A549 (cell line): ENCODE data around the gene HRH2. TPM values are rescaled to one million over a fixed set of nuclear protein-coding genes. Genes with fewer than 3 reads are reported as not detected.

Experiments
- ATAC-seq, 2 experiments: fragments of 200-7000 bp in 1 of 2; fragments of >200 bp in 1 of 2; cut with Nextera tagmentation in 1 of 2; cut with Tn5 transposase in 1 of 2; 3 replicates each; pipeline versions ENCODE4 v1.8.0 to v1.9.1; 2018 to 2020; ENCODE audit warnings: mild to moderate bottlenecking in 1 of 2, moderate library complexity in 1 of 2
- CTCF ChIA-PET: fragments of 300-600 bp; sonication (Branson Sonifier 250); formaldehyde crosslinking; extraction: SDS; loops from one replicate; lab custom pipeline; 2021; ENCODE audit warnings: antibody characterized with exemption, inconsistent platforms; lab: Yijun Ruan, JAX
- POLR2A ChIA-PET: fragments of 350-600 bp; formaldehyde crosslinking; extraction: SDS; loops from one replicate; lab custom pipeline; 2021; ENCODE audit warnings: antibody characterized with exemption, inconsistent platforms; lab: Yijun Ruan, JAX
- DNase-seq, 2 experiments: peaks; one replicate each; pipeline versions ENCODE4 v3.0.0 to v3.0.0-alpha.2; 2011 to 2016; ENCODE audit warnings: low read depth in 1 of 2, low spot score in 1 of 2
- FAIRE-seq: peaks from 2 replicates; lab custom pipeline; 2011; peaks lifted over from hg19 to GRCh38; lab: Jason Lieb, UNC
- H3K27ac ChIP-seq, 2 experiments: fragments of >200 bp; sonication (Bioruptor Twin); formaldehyde crosslinking; 3 replicates each; pipeline ENCODE4 v1.5.1; 2016 to 2017
- H3K4me1 ChIP-seq: fragments of >200 bp; sonication (Bioruptor Twin); formaldehyde crosslinking; 3 replicates; pipeline ENCODE4 v1.6.1; 2016
- H3K4me2 ChIP-seq: fragments of >200 bp; sonication (Bioruptor Twin); formaldehyde crosslinking; 3 replicates; pipeline ENCODE4 v1.6.1; 2016
- H3K4me3 ChIP-seq: fragments of >200 bp; sonication (Bioruptor Twin); formaldehyde crosslinking; 3 replicates; pipeline ENCODE4 v1.5.1; 2016
- H3K9me3 ChIP-seq: fragments of >200 bp; sonication (Bioruptor Twin); formaldehyde crosslinking; 3 replicates; pipeline ENCODE4 v1.6.1; 2016
- ATOH8 ChIP-seq: fragments of 250-450 bp; sonication (Bioruptor Pico); IDR thresholded peaks from 2 replicates; pipeline ENCODE4 v1.5.0; 2020; ENCODE audit warnings: low read depth, mild to moderate bottlenecking, moderate library complexity
- CBX2 ChIP-seq: fragments of 200-600 bp; sonication (generic); IDR thresholded peaks from 2 replicates; pipeline ENCODE4 v1.6.1; 2016; ENCODE audit warnings: low read depth, mild to moderate bottlenecking, borderline replicate concordance
- EHF ChIP-seq: fragments of 250-450 bp; sonication (Bioruptor Pico); IDR thresholded peaks from 2 replicates; pipeline ENCODE4 v1.5.0; 2020; ENCODE audit warnings: mild to moderate bottlenecking
- EHMT2 ChIP-seq: fragments of 200-600 bp; sonication (generic); IDR thresholded peaks from 2 replicates; pipeline ENCODE4 v1.6.1; 2016; ENCODE audit warnings: antibody characterized with exemption, low read depth, mild to moderate bottlenecking, moderate library complexity
- EP300 ChIP-seq, 2 experiments: fragments of >200 bp; sonication (Bioruptor Twin); formaldehyde crosslinking; IDR thresholded peaks; 2 replicates in 1 of 2; 3 replicates in 1 of 2; pipeline ENCODE4 v1.6.1; 2016 to 2017
- ESRRA ChIP-seq: fragments of 150-350 bp; IDR thresholded peaks from 2 replicates; pipeline ENCODE4 v1.6.1; 2014; ENCODE audit warnings: mild to moderate bottlenecking, low read length, borderline replicate concordance
- FOSB ChIP-seq: fragments of 250-450 bp; sonication (Bioruptor Pico); IDR thresholded peaks from 2 replicates; pipeline ENCODE4 v1.5.0; 2020; ENCODE audit warnings: mild to moderate bottlenecking, moderate library complexity
- FOSL2 ChIP-seq, 2 experiments: fragments of 450-650 bp in 1 of 2; fragments of >200 bp in 1 of 2; sonication (Bioruptor Twin) in 1 of 2; formaldehyde crosslinking; IDR thresholded peaks; 2 replicates each; pipeline versions ENCODE4 v1.5.0 to v1.6.1; 2016 to 2020; ENCODE audit warnings: mild to moderate bottlenecking in 1 of 2, moderate library complexity in 1 of 2
- HES2 ChIP-seq: fragments of >200 bp; sonication (Bioruptor Twin); formaldehyde crosslinking; IDR thresholded peaks from 2 replicates; pipeline ENCODE4 v1.6.1; 2016
- HOXB13 ChIP-seq: fragments of 250-450 bp; sonication (Bioruptor Pico); IDR thresholded peaks from 2 replicates; pipeline ENCODE4 v1.5.0; 2020; ENCODE audit warnings: low read depth, mild to moderate bottlenecking, moderate library complexity
- MAX ChIP-seq: IDR thresholded peaks from 2 replicates; pipeline ENCODE4 v1.6.1; 2012
- NPAS2 ChIP-seq: fragments of 250-450 bp; sonication (Bioruptor Pico); IDR thresholded peaks from 2 replicates; pipeline ENCODE4 v1.8.0; 2022; ENCODE audit warnings: mild to moderate bottlenecking, moderate library complexity, borderline replicate concordance
- PBX3 ChIP-seq: IDR thresholded peaks from 2 replicates; pipeline ENCODE4 v1.6.1; 2012
- POLR2A ChIP-seq: IDR thresholded peaks from 2 replicates; pipeline ENCODE4 v1.6.1; 2012; ENCODE audit warnings: mild to moderate bottlenecking, low read length
- POLR2AphosphoS2 ChIP-seq: conservative IDR thresholded peaks from 2 replicates; pipeline ENCODE4 v1.6.1; 2012; ENCODE audit warnings: low read length, improper control_type of control experiment, inconsistent platforms
- RAD21 ChIP-seq, 2 experiments: fragments of >200 bp in 1 of 2; sonication (Bioruptor Twin) in 1 of 2; formaldehyde crosslinking in 1 of 2; IDR thresholded peaks in 1 of 2; conservative IDR thresholded peaks in 1 of 2; 2 replicates in 1 of 2; 3 replicates in 1 of 2; pipeline ENCODE4 v1.6.1; 2012 to 2018; ENCODE audit warnings: inconsistent platforms in 1 of 2
- RNF2 ChIP-seq: fragments of 200-600 bp; sonication (generic); IDR thresholded peaks from 2 replicates; pipeline ENCODE4 v1.6.1; 2016; ENCODE audit warnings: low read depth, mild to moderate bottlenecking, antibody characterized with exemption, moderate library complexity, borderline replicate concordance
- ZC3H11A ChIP-seq: fragments of 450-650 bp; IDR thresholded peaks from 2 replicates; pipeline ENCODE4 v1.6.1; 2014; ENCODE audit warnings: antibody characterized with exemption, mild to moderate bottlenecking
- ZFP36 ChIP-seq: fragments of 450-650 bp; IDR thresholded peaks from 2 replicates; pipeline ENCODE4 v1.6.1; 2014; ENCODE audit warnings: borderline replicate concordance; ENCODE audit not compliant: partially characterized antibody
- ZSCAN20 ChIP-seq: fragments of 250-450 bp; sonication (Bioruptor Pico); IDR thresholded peaks from 2 replicates; pipeline ENCODE4 v1.8.0; 2022; ENCODE audit warnings: mild to moderate bottlenecking, moderate library complexity
- WGBS: methylation state at CpG from one replicate; pipeline ENCODE4 v1.1.6; 2017; ENCODE audit errors: missing lambda C conversion rate; 5-methylcytosine and 5-hydroxymethylcytosine counted together
- polyA plus RNA-seq, 4 experiments: library from polyadenylated mRNA; depleted of rRNA in 3 of 4; stranded (reverse); fragments of >200 nt; fragmentation: RNase III in 1 of 4; extraction: RNeasy Plus Mini Kit Qiagen cat#74134 plus additional on column Dnase treatment in 1 of 4; gene quantifications; 2 replicates in 3 of 4; 3 replicates in 1 of 4; pipeline ENCODE4 v1.2.3, GENCODE V29; 2011 to 2017
- TF ChIP-seq, protein P1 (sequence below): fragments of 250-450 bp; sonication (Bioruptor Pico); IDR thresholded peaks from 2 replicates; pipeline ENCODE4 v1.5.0; 2021; ENCODE audit warnings: mild to moderate bottlenecking, moderate library complexity, borderline replicate concordance

The HRH2 gene
- polyA plus RNA-seq, 2 of the 4 experiments (the other 2 are of a cell fraction): 0.58 to 0.62 TPM

DNA sequence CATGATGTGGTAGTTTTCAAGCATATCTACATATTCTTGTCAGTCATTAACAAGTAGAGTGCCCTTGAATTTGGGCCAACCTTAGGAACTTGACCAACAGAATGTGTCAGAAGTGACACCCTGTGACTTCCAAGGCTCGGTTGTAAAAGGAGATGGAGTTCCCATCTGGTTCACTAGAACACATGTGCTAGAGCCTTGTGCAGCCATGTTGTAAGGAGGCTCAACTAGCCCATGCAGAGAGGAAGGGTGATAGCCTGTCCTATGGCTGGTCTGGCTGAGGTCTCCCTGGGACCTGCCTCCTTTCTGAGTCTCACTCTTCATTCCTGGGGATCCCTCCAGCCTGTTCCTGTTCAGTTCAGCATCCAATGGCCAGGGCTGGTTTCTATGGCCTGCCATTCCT is 28.1 kb upstream of the HRH2 start:
- H3K27ac ChIP-seq: no peak overlapping the region
- ChIA-PET POLR2A (no interaction called here), CTCF (no interaction called here)
- TF ChIP-seq FOSL2 (IDR thresholded peaks at IDR 0.05) (no peak), FOSL2 (CRISPR knock-in tag; IDR thresholded peaks at IDR 0.05) (no peak), POLR2AphosphoS2 (no peak), MAX (no peak), CBX2 (no peak), HOXB13 (CRISPR knock-in tag) (no peak), ZC3H11A (no peak), RAD21 (conservative IDR thresholded peaks at IDR 0.05 in 1 of 2, IDR thresholded peaks at IDR 0.05 in 1 of 2) (no peak), HES2 (no peak), POLR2A (no peak), RNF2 (no peak), EP300 (IDR thresholded peaks at IDR 0.05) (no peak), NPAS2 (CRISPR knock-in tag) (no peak), ESRRA (no peak), ATOH8 (CRISPR knock-in tag) (no peak), ZFP36 (no peak), EHMT2 (no peak), ZSCAN20 (no peak)
- TF ChIP-seq, protein P1, sequence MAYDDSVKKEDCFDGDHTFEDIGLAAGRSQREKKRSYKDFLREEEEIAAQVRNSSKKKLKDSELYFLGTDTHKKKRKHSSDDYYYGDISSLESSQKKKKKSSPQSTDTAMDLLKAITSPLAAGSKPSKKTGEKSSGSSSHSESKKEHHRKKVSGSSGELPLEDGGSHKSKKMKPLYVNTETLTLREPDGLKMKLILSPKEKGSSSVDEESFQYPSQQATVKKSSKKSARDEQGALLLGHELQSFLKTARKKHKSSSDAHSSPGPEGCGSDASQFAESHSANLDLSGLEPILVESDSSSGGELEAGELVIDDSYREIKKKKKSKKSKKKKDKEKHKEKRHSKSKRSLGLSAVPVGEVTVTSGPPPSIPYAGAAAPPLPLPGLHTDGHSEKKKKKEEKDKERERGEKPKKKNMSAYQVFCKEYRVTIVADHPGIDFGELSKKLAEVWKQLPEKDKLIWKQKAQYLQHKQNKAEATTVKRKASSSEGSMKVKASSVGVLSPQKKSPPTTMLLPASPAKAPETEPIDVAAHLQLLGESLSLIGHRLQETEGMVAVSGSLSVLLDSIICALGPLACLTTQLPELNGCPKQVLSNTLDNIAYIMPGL (CRISPR knock-in tag): no peak
- 17% methylated on average over 1 of the region's 1 CpG for WGBS
- H3K4me1 ChIP-seq: no peaks in the 10 kb centered on the region
- H3K4me2 ChIP-seq: no peak overlapping the region
- no peak for ATAC-seq
- FAIRE-seq: no peak
- peak in 1 of 2 experiments; percentile 18 for DNase-seq
- peaks cover 22% of the 10 kb centered on the region; the same call in 2 of the 3 replicates for H3K9me3 ChIP-seq
- no peak overlapping the region for H3K4me3 ChIP-seq

DNA sequence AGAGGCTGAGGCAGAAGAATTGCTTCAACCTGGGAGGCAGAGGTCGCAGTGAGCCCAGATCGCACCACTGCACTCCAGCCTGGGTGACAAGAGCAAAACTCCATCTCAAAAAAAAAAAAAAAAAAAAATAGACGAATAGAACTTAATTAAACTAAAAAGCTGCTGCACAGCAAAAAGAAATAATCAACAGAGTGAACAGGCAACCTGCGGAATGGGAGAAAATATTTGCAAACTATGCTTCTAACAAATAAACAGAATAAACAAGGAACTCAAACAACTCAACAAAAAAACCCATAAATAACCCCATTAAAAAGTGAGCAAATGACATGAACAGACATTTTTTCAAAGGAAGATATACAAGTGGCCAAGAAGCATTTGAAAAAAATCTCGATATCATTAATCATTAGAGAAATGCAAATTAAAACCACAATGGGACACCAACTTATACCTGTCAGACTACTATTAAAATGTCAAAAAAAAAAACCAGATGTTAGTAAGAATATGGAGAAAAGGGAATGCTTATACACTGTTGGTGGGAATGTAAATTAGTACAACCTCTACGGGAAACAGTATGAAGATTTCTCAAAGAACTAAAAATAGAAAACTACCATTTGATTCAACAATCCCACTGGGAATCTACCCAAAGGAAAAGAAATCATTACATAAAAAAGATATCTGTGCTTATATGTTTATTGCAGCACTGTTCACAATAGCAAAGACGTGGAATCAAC is 21.9 kb upstream of the HRH2 start:
- H3K4me1 ChIP-seq: no peaks in the 10 kb centered on the region
- ATAC-seq: no peak
- FAIRE-seq: no peak
- no peak overlapping the region for H3K4me2 ChIP-seq
- ChIA-PET CTCF (interaction anchor here (0.9 kb wide), 1 partner anchor 102 kb away, joined by 3 read pairs; no protein-coding TSS in a partner anchor), POLR2A (no interaction called here)
- no peak for DNase-seq
- no peak overlapping the region for H3K27ac ChIP-seq
- 30% methylated on average over 7 of the region's 7 CpGs for WGBS
- no peaks in the 10 kb centered on the region for H3K9me3 ChIP-seq
- TF ChIP-seq PBX3 (no peak), ZSCAN20 (no peak), FOSB (CRISPR knock-in tag) (no peak), RNF2 (no peak), EHF (CRISPR knock-in tag) (no peak), ESRRA (no peak)
- H3K4me3 ChIP-seq: no peak overlapping the region
